Stromal cell of bone marrow (primary cell): ENCODE data around the gene SLC16A10.
"Not testable (repeated sequence)": the region's sequence is repeated elsewhere in the genome, so short reads cannot be mapped to it uniquely, and the experiment has no call there.

Source experiments
- DNase-seq: peaks from one replicate; pipeline ENCODE4 v3.0.0-alpha.2; 2012; ENCODE audit warnings: low read depth

SLC16A10 gene

GRCh38 chr6:111132669-111133068, 45.4 kb downstream of the SLC16A10 start:
- DNase-seq: not testable (repeated sequence)

- DNase-seq: not testable (repeated sequence)
Measured at GRCh38 chr6:111134236-111134869, 47.0 kb downstream of the SLC16A10 start.

- not testable (repeated sequence) for DNase-seq
Measured at GRCh38 chr6:111137489-111138093, 50.3 kb downstream of the SLC16A10 start.

GRCh38 chr6:111147440-111147839, 60.1 kb downstream of the SLC16A10 start:
- DNase-seq: no peak

GRCh38 chr6:111148110-111148509, 60.8 kb downstream of the SLC16A10 start:
- no peak for DNase-seq

GRCh38 chr6:111150577-111150976, 63.3 kb downstream of the SLC16A10 start:
- no peak for DNase-seq

GRCh38 chr6:111154981-111155380, 67.7 kb downstream of the SLC16A10 start:
- DNase-seq: no peak

GRCh38 chr6:111157412-111157811, 70.1 kb downstream of the SLC16A10 start:
- DNase-seq: no peak

- DNase-seq: no peak
Measured at GRCh38 chr6:111159633-111160032, 72.3 kb downstream of the SLC16A10 start.

- DNase-seq: no peak
Measured at GRCh38 chr6:111161650-111162049, 74.3 kb downstream of the SLC16A10 start.

- DNase-seq: no peak
Measured at GRCh38 chr6:111162504-111162903, 75.2 kb downstream of the SLC16A10 start.

GRCh38 chr6:111171577-111172400, 84.5 kb downstream of the SLC16A10 start:
- no peak for DNase-seq

GRCh38 chr6:111172563-111172962, 85.3 kb downstream of the SLC16A10 start:
- no peak for DNase-seq

GRCh38 chr6:111173341-111173740, 86.0 kb downstream of the SLC16A10 start:
- no peak for DNase-seq

GRCh38 chr6:111173946-111174345, 86.6 kb downstream of the SLC16A10 start:
- DNase-seq: no peak

GRCh38 chr6:111175109-111175508, 87.8 kb downstream of the SLC16A10 start:
- DNase-seq: no peak

- DNase-seq: no peak
Measured at GRCh38 chr6:111176038-111176759, 88.9 kb downstream of the SLC16A10 start.

- no peak for DNase-seq
Measured at GRCh38 chr6:111176760-111177099, 89.4 kb downstream of the SLC16A10 start.

GRCh38 chr6:111177131-111177530, 89.8 kb downstream of the SLC16A10 start:
- no peak for DNase-seq

GRCh38 chr6:111183702-111184517, 96.6 kb downstream of the SLC16A10 start:
- no peak for DNase-seq

- no peak for DNase-seq
Measured at GRCh38 chr6:111184827-111185532, 97.7 kb downstream of the SLC16A10 start.
